ENCODE data around the gene CD9.

Gene CD9

DNA sequence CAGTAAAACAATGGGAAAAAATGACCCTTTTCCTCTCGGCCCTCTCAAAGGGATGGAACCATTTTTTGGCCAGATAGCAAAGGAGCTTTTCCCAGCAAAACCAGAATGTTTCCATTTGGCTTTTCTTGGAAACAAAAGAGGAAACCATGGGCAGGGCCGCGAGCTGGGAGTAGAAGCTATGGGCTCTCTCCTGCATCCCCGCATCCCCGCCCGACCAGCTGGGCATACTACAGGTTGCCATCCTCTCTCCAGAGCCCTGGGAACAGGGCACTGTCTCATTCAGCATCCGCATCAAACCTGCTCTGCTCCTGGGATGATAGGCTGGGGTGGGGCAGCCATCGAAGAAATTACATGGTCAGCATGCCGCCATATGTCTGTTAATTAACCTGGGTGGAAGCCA lies 20.9 kb downstream of the CD9 start:
- no peak for DNase-seq (ENCODE audit: low read depth)

DNA sequence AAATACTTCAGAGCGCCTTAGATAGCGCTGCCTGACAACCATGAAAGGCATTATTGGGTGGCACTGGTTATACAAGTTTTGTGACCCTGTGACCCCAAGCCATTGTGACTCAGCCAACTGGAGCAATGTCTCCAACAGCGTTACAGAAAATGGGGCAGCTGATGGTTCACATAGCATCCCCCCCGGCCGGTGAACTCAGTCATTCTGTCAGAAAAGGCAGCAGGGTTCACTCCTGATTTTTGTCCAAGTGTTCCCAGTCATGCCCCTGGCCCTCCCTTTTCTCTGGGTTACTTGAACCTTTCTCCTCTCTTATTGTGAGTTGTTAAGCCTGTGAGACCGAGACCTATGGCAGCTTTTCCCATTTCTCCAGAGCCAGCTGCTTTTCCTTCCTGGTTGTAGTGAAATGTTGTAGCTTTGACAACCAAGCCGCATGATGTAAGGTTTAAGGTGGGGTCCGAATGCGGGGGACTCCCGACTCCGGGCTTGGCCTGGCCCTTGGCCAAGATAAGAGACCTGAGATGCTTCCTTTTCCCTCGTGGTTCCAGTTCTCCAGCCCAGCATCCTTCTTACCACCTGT lies 22.0 kb downstream of the CD9 start:
- peak; percentile 14 for DNase-seq (ENCODE audit: low read depth)

DNA sequence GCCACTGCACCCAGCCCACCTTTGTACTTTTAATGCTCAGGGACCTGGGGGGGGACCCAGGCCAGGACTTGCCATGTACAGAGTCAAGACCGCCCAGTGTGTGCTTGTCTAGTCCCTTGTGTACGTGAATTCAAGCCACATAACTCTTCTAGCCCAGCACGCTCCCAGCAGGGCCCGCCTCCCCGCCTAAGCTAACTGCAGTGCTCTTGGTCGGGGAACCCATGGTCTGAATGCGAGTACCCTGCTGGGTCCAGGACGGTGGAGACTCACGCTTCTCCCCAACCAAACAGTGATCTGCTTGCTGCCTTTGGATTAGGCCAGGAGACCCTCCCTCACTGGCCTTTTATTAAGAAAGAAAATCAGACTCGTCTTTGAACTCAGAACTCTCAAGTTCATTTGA lies 23.3 kb downstream of the CD9 start:
- DNase-seq (ENCODE audit: low read depth) = no peak

DNA sequence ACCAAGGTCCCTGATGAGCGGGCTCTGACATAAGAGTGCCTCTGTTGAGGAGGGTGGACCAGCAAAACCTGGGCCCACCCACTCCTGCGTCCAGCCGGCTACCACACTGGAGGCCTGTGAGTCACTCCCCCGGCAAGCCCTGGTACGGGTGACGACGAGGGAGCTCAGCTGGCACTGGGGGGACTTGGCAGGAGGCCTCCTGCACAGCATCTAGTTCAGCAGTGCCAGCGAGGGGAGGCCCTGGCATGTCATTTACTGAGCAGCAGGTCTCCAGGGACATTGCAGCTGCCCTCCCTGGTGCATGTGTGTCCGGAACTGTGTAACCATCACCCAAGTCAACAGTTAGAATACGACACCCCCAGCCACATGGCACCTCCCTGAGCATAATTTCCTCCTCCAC lies 24.4 kb downstream of the CD9 start:
- no peak for DNase-seq (ENCODE audit: low read depth)

DNA sequence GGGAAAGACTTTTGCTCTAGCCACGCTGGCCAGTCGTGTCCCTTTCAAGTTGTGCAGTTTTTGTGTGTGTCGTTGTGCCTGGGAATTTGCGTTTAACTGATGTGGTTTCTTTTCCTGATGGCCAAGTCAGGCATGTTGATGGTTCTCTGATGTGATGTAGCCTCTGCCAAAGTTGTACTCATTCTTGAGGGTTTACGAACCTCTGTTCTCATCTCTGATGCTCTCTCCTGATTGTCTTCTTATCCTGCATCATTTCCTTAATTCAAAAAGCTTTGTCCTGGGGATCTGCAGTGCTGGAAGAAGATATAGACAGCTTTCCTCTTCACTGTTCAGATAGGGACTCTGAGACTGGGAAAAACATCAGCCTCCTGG lies 25.4 kb downstream of the CD9 start:
- DNase-seq (ENCODE audit: low read depth) = peak; percentile 40

DNA sequence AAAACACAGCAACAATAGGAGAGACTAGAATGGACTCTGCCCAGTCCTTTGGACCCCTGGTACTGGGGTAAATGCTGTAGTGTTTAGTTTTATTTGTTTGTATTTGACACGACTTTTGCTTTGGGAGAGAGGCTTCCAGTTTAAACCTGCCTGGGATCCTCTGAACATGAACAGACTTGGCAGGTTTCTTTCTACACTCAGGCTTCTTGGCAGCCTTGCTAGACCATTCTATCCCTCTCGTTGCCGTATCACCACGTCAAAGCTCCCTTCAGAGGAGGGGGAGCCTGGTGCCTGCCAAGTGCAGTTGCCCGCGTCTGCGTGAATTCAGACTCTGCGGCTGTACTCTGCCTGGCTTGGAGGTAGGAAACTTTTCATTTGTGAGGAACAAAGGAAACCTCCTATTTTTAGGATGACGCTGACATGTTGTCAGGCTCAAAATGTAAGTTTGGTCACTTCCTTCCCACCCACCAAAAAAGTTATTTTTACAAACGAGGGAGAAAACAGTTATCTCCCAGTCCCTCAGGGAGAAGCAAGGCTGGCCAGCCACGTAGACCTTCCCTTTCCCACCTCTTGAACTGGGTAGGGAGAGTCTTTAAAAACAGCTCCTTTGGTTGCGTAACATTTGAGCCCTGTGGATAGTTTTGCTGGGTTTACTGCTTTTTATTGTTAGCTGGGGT lies 25.9 kb downstream of the CD9 start:
- DNase-seq (ENCODE audit: low read depth) = peak; percentile 35

DNA sequence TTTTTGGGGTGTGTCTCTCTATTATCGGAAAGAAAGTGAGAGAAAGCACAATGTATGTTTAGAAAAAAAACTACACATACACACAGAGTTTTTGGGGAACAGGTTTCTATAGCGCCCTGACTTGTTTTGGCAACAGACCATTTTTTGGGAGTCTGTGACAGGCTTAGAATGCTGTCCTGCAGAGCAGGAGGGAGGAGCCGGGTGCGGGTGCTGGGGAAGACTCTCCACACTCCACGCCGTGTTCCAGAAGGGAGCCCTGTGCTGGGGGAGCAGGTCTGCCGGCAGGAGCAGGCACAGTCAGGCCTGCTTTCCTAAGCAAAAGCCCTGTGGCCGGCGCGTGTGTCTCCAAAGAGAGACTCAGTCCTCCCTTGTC lies 26.5 kb downstream of the CD9 start:
- no peak for DNase-seq (ENCODE audit: low read depth)

DNA sequence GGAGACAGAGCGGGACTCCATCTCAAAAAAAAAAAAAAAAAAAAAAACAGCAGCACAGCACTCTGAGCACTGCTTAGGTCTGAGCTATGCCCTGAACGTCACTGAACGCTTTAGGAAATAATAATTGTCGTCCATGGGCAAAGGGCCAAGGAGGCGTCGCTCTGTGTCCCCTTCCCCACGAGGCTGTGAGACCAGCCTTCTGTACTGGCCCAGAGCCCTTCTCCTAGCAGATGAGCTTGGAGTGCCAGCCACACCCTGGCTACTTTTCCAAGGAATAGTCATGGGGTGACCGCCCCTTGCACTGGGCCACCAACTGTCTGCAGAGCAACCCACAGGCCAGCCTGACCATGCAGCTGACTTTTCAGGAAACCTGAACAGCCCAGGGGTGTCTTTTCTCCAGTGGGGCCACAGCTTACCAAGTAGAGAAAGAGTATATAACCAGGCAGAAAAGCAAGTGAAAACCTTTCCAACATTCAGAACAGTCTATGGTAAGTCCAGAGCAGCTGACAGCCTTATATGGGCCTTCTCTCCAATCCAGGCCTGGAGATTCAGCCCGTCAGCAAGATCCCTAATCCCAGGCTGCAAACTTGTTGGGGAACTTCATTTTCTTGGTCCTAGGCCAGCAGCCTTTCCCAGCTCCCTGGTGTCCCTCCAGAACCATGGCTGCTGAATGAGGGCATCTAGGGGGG lies 28.5 kb downstream of the CD9 start:
- peak; percentile 33 for DNase-seq (ENCODE audit: low read depth)

DNA sequence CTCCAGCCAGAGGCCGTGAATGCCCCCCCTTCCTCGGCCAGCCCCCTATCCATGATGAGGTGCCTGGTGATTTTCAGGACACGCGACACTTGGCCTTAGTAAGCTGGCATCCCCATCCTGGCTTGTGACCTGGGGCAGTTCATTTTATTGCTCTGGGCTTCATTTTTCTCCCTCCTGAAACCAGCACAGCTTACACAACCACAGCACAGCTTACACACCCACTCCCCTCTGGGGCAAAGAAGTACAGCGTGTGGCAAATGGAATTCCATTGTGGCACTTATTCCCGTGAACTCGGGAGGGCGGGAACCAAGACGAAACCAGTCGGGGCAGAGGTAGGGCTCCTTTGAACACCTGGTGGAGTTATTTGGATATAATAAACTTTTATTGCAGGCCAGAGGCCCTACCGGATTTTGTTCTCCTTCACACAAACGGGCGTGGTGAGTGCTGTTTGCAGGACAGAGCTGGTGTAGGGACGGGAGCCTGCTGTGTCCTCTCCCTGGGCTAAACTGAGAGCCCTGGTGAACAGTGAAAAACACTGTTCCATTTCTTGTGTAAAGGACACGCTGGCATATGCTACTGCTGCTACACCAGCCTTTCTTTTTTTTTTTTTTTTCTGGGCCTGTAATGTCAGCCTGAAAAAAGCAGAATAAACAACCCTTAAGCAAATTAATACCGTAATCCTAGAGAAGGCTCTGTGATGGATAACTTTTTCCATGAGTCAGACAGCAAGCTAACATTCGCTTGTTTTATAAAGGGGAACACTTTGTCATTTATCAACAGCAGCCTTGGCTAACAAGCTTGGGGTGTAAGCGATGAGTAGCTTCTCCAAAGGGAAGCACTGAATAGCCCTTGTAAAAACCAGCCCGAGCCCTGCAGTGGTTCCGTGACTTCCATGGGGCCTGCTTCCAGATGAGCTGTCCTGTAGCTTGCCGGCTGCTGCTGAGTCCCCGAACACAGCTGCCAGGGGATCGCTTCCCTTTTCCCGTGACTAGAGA lies 29.3 kb downstream of the CD9 start:
- peak; percentile 93 for DNase-seq (ENCODE audit: low read depth)

DNA sequence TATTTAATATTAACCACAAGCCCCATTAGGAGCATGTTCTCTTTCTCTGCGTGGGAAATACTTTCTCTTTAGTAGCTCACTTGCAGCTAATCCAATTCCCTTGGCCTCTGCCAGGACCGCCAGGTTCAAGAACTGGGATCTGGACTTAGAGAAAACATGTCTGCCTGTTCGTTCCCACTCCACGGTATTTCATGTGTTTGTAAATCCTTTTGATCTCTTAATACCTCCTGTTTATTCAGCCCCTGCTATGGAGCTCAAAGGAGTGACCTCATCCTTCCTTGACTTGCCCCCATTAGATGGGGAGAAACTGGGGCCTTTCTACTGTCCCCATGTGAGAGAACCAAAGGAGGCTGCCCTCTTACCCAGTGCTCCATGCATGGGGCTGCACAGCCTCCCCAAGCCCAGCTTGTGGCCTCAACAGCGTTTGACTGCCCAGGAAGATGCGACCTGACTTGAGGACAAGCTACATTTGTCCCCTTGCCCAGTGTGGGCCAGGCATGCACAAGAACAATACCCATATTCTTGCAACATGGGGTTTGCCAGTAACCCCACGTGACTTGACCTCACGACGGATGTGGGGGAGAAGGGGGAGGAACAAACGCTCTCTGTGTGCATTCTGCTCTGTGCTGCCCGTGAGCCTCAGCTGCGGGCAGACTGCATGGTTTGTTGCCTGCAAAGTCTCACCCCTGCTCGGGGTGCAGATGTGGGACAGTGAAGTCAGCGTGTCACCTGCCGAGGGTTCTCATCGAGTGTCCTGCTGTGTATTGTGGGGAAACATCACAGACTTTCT lies 30.3 kb downstream of the CD9 start:
- DNase-seq (ENCODE audit: low read depth) = no peak

DNA sequence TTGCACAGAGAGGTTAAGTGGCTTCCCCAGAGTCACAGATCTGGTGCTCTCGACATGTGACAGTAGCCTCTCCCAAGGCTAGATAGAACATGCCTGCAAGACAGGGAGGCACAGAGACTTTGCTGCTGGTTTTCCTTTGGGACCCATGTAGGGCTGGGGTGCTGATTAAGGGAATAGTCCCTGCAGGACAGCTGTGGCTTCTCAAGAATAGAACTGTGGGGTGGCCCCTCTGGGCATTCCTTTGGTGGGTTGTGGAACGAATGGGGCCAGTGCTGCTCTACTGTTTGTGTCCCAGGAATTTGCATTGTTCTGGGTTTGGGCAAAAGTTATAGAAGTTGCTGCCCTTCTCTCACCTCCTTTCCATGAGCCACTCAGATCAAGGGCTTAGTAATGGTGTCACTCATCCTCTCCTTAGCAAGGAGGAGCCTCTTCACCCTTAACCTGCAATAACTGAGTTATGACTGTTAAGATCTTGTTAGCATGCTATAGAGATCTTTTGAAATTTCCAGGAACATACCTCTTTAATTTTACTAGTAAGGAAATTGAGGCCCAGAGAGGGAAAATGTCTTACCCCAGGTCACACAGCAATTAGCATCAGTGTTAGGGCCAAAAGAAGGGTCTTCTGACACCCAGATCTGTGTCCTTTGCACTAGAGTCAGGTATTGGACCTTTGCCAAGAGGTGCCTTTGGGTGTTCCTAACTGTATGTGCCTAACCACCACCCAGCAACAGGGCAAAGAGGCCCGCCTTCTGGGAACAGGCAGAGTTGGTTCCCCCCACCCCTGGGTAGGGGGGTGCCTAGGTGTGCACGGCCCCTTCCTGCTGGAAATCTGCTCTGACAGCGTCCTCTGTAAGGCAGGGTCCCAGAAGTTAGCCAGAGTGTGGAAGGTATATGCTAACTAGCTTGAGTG lies 31.4 kb downstream of the CD9 start:
- no peak for DNase-seq (ENCODE audit: low read depth)

DNA sequence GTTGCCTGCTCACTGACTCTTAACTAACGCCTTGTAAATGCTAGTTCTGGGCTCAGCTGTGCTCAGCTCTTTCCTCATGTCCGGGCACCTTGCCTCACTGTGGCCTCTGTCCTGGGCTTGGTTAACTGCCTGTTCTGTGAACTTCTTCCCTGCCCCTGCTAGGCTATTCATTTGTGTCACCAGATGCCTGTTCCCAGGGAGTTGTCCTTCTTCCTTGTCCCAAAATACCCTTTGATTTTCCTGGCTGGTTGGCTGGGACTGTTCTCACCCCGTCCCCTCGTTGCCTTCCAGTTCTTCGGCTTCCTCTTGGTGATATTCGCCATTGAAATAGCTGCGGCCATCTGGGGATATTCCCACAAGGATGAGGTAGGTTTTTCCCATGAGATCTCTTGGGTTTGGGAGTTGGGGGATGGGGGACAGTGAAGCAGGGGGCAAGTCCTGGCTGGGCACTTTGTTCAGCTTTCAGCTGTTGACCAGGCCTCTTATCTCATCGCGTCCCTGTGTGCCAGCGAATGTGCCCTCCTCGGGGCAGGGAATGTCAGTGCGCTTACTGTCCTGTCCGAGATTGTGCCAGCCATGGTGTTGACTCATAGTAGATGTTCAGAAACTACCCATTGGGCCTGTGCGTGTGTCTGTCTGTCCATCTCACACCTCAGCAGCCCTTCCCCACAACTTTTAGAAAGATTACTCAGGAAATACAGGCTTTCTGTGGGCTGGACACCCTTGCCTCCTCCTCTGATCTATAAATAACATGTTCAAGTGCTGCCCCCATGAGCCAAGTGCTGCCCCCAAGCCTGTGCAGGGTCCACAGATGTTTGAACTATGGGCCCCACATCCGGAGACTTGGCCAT lies 33.1 kb downstream of the CD9 start:
- peak; percentile 29 for DNase-seq (ENCODE audit: low read depth)

DNA sequence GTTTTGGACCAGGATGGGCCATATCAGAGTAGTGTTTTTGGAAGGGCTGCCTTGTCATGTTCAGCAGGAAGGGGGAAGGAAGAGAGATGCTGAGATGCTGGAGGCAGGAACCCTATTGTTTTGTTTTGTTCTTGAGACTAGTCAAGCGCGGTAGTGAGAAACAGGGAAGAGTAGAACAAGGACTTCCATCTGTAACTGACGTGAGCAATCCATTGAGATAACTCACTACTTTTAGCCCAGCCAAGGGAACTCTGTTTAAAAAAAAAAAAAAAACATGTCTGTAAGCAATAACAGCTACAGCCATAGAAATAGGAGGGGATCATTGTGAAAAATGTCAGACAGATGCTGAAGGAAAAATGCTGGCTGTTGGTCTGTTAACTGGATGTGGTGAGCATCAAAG lies 34.0 kb downstream of the CD9 start:
- peak; percentile 54 for DNase-seq (ENCODE audit: low read depth)

DNA sequence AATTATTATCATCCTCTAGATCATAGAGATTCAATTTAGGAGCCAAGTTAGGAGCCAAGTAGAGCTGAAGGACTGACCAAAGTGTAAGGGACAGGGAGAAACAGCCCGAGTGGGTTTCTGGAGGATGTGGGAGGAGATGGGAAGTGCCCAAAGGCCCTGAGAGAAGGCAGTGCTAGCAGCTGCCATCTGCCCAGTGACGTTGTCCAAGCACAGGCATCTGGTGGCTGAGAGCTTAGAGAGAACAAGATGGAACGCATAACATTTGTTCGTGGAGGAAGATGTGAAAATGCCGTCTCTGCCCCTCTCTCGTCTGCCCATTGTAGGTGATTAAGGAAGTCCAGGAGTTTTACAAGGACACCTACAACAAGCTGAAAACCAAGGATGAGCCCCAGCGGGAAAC lies 34.7 kb downstream of the CD9 start:
- DNase-seq (ENCODE audit: low read depth) = no peak

DNA sequence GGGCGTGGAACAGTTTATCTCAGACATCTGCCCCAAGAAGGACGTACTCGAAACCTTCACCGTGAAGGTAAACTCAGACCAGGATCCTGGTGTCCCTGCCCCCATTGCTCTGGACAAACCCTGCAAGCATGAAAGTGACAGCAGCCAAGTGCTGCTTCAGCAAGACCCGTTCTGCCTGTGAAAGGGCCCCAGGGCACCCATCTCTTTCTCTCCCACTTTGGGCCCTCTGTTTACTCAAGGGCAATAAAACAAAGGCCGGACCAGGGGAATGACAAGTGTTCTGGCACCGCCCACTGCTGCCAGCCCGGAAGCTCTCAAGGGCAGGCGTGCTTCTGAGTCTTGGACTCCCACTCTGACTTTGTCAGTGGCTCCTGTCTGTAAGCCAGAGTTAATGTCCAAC lies 35.3 kb downstream of the CD9 start:
- DNase-seq (ENCODE audit: low read depth) = no peak

DNA sequence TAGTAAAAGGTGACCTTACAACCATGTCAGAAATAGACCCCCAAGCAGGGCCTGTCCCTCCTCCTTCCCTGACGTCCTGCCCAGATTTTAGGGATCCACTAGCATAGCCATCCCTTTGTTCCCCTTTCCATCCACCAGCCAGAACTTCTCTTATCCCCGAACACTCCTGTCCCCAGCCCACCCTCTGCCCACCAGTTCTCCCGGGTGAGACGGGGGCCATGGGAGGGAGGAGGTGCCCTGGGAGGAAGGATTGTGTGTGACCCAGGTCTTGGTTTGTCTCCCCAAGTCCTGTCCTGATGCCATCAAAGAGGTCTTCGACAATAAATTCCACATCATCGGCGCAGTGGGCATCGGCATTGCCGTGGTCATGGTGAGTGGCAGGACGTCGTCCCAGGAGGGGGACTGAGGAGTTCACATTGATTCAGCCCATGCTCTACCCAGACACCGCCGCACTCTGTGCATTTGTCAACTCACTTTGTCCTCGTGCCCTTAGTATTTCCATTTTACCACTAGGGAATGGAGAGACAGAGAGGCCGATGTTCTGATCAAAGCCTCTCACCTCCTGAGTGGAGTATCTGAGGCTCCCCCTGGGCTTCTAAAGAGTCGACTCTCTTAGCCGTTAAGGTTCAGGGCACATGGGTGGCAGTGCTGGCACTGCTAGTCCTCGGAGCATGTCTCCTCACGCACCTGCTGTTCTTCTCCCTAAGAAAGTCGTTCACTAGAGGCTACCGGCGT lies 35.9 kb downstream of the CD9 start:
- DNase-seq (ENCODE audit: low read depth) = no peak

DNA sequence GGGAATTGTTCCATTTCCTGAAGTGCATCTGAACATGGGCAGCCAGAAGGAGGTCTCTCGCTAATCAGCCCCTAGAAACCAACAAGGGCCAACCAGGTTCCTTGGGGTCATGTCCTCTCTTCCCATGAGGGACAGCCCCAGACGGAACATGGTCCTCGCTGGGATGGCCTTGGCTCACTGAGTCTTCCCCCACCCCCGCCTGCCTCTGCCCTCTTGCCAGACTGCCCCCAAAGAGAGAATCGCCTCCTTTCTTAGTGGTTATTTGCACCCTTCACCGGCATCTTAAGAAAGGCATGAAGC lies 36.4 kb downstream of the CD9 start:
- DNase-seq (ENCODE audit: low read depth) = no peak

DNA sequence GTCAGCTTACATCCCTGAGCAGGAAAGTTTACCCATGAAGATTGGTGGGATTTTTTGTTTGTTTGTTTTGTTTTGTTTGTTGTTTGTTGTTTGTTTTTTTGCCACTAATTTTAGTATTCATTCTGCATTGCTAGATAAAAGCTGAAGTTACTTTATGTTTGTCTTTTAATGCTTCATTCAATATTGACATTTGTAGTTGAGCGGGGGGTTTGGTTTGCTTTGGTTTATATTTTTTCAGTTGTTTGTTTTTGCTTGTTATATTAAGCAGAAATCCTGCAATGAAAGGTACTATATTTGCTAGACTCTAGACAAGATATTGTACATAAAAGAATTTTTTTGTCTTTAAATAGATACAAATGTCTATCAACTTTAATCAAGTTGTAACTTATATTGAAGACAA lies 37.6 kb downstream of the CD9 start:
- no peak for DNase-seq (ENCODE audit: low read depth)

DNA sequence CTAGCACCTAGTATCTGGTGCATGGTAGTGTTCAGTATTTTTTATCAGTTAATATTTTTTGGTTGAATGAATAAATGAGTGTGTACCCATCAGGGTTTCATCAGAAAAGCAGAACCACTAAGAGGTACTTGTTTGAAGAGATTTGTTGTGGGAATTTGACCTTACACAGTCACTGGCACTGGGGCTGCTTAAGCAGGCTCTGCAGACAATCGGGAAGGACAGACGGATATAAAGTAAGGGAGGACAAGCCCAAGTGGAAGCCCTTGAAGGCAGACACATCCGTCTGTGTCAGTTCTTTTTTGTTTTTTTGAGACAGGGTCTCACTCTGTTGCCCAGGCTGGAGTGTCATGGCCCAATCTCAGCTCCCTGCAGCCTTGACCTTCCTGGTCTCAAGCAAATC lies 38.7 kb downstream of the CD9 start:
- DNase-seq (ENCODE audit: low read depth) = no peak

All from EH (cell line).